Hematopoietic multipotent progenitor cell treated with erythropoietin and hydrocortisone succinate and interleukin-3 and kit ligand, for 4 days (in vitro differentiated cells): Measurements from ENCODE around the gene PSMB8.
"Not testable (repeated sequence)": the region's sequence is repeated elsewhere in the genome, so short reads cannot be mapped to it uniquely, and the experiment has no call there.

Experiments
- DNase-seq: peaks from one replicate; pipeline ENCODE4 v3.0.0-alpha.2; 2015

PSMB8 gene

DNA sequence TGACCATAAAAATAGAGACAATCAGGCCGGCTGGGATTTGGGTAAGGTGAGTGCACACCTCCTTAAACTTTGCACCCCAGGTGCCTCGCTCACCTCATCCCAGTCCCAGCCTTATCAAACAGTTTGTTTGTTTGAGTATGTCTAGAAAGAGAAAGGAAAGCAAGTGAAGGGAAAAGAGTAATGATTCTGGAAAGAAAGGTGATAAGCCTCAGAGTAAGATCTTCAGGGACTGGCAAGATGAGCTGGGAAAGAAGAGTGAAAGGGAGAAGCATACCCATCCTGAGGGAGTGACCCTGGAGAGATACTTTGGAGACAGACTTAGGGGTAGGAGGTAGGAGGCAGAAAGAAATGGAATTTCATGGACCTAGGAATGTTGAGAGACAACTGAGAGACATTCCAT lies 7.0 kb downstream of the PSMB8 start:
- DNase-seq: no peak

DNA sequence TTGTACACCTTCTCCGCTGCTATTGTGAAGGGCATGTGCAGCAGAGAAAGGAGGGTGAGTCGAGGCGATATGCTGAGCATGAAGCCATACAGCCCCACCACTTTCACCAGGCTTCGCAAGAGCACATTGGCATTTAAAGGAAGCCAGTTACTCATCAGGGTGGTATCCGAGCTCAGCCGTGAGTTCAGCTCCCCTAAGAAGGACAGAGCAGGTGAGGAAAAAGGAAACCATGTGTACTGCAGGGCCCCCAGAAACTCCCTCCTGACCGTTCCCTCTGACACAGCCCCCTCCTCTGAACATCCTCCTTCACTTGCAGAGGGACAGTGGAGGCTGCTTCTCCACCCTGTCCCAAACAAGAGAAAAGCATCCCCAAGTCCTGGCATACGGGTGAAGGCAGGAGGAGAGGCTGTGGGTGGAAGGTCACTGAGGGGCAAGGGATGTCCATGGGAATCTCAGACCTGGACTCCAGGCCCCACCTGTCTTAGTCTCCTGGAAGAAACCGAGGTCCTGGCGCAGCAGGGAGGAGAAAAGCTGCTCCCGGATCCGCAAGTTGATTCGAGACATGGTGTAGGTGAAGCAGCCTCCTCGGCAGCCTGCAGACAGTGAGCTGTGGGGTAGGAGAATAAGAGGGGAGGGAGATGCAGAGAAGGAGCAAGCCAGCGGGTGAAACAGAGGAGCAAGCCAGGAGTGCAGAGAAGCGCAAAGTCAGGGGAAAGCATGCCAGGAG lies 8.5 kb downstream of the PSMB8 start:
- DNase-seq: no peak

- DNase-seq: no peak
These were observed 10.2 kb downstream of the PSMB8 start for GRCh38 chr6:32833664-32834063.

DNA sequence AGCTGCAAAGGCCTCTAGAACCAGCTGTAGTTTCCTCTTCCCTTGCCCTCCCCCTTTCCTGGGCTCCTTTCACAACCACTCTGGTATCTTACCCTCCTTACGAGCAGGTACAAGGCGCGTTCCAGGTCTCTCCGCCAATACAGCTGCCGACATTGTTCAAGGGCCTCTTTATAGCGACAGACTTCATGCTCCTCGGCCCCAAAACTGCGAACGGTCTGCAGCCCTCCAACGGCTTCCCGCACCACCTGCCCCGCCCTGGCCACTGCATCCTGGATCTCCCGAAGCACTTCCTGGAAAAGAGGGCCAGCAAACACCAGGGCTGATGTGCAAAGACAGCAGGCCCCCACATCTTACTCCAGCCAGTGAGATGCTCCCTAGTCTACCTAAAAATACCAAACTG lies 11.3 kb downstream of the PSMB8 start:
- DNase-seq: no peak

GRCh38 chr6:32830936-32831335 lies 12.9 kb downstream of the PSMB8 start:
- no peak for DNase-seq

- DNase-seq: no peak
These were observed 13.8 kb downstream of the PSMB8 start for GRCh38 chr6:32830017-32830416.

DNA sequence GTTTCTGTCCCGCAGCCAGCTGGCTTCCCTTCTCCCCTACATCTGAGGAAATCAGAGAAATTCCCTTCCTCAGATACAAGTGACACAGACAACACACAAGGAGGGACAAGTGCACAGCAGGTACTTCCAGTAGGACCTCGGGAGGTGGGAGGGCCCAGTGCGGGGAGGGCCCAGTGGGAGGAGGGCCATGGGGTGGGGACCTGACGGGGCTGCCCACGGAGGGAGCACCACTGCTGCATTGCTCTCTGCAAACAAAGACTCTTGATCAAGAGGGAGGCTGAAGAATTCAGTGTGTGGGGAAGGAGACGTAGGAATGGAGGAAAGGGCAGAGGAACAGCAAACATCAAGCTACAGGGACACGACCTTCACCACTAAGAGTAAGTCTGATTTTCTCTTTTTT lies 14.4 kb downstream of the PSMB8 start:
- no peak for DNase-seq

GRCh38 chr6:32827025-32827424 lies 16.8 kb downstream of the PSMB8 start:
- DNase-seq: no peak

GRCh38 chr6:32825966-32826365 lies 17.9 kb downstream of the PSMB8 start:
- DNase-seq: peak; percentile 38

DNA sequence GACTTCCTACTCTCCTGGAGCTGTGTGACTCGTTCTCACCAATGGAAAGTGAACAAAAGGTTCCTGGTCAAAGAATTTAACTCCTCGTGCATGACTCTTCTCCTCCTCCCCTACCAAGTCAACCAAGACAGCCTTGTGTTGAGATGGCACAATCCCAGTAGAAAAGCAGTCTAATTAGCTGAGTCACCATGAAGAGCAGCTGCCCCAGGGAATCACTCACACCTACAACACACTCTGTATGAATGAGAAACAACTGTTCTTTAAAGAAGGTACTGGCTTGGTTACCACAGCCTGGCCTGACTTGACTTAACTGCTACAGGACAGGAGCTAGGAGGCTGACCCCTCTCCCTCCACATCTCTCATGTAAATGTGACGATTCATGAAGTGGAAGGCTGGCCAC lies 24.1 kb downstream of the PSMB8 start:
- DNase-seq: no peak

GRCh38 chr6:32818867-32819266 lies 25.0 kb downstream of the PSMB8 start:
- DNase-seq: no peak

DNA sequence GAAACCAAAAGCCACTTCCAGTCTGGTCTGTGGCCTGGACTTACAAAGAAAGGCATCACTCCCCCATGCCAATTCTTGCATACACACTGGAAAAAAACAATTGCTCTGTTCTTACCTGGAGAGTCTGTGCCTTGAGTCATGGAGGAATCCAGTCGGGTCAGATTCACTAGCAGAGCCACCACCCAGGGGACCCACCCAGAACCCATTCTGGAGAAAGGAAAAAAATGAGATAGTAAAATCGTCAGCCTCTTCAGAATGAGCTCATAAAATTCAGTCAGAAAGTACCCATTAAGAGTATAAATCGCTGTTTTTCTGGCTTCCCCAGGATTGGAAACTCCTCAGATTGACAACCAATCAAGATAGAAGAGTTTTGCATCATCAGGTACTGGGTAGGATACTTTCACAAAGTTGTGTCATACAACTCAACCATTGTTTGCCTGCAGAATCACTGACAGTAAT lies 27.1 kb downstream of the PSMB8 start, which contains the start of gene HLA-DOB:
Gene HLA-DOB (minus strand): TSS at position 257 of the 459 bp plus-strand sequence. CDS start 51 bp downstream, at position 206.
- peak; percentile 52 for DNase-seq

- DNase-seq: peak; percentile 35
These were observed 27.9 kb downstream of the PSMB8 start for GRCh38 chr6:32815996-32816395.

DNA sequence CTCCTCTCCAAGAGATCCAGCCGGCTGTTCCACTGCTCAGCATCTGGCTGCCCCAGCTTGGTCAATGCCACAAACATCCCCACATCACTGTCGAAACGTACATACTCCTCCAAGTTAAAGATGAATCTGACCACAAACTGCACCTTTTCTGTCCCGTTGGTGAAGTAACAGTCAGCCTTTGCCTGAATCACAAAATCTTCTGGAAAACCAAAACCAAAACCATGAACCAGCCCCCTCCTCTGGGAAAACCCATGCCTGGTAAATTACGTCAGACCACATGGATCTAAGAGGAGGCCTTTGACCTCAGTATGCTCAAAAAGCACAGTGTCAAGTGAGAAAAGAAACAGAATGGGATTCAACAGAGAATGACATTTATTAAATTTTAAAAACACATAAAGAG lies 28.7 kb downstream of the PSMB8 start:
- no peak for DNase-seq

DNA sequence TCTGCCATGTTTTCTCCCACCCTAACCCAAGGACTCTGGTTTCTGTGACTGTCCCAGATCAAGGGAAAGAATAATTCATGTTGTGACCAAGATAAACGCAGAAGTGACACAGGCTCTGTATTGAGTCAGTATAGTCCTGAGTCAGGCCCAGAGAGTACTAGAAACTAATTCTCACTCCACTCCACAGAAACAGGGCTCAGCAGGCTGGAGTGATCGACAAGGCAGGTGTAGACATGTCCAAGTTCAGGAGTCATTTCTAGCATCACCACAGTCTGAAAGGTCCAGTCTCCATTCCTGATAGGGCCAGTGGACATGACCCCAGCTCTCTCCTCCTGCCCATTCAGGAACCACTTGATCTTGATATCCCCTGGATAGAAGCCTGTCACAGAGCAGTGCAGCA lies 29.7 kb downstream of the PSMB8 start:
- no peak for DNase-seq

DNA sequence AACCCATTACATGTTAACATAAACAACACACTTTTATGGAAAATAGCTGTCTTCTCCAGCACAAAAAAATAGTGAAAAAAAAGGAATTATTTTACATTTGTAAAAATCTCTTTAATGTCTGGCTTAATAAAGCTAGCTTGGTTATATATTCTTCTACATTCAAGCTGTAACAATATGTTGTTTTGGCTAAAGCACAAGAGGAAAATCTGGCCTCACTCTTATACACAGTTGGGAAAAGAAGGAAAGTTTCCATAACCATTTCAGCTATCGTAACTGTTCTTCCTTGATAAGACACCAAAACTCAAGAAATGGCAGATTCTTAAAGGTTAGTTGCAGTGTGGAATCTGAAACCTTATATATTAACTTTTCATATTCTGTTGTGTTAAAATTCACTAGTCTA lies 34.7 kb downstream of the PSMB8 start:
- DNase-seq: no peak

DNA sequence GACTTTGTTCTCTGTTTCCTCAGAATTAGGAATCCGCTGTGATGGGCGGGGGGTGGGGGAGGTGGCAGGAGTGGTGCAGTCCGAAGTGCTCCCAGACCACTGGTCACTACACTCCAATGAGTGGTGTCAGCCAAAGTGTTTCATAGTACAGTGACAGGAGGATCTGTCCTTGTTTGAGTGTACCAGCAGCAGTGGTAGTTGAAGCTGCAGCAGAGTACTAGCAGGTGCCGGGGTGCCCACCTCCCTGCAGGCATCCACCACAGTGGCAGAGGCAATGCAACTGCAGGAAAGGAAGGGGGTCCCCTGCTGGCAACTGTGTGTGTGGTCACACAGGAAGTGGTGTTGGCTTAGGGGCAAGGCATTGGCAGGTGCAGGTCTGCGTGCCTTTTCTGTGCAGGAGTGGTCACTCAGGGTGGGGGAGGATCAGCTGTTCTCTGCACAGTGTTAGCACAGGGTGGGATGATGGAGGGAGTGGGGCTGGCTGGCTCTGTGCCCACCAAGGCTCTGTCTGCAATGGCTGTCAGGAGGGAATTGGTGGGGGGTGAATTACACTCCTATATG lies 36.7 kb downstream of the PSMB8 start:
- DNase-seq: peak; percentile 21

GRCh38 chr6:32805404-32805803 lies 38.4 kb downstream of the PSMB8 start:
- not testable (repeated sequence) for DNase-seq

DNA sequence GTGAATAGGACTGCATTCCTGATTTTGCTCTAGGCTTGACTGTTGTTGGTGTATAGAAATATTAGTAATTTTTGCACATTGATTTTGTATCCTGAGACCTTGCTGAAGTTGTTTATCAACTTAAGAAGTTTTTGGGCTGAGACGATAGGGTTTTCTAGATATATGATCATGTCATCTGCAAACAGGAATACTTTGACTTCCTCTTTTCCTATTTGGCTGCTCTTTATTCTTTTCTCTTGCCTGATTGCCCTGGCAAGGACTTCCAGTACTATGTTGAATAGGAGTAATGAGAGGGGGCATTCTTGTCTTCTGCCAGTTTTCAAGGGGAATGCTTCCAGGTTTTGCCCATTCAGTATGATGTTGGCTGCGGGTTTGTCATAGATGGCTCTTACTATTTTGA lies 40.4 kb downstream of the PSMB8 start:
- peak; percentile 18 for DNase-seq

- no peak for DNase-seq
These were observed 44.1 kb downstream of the PSMB8 start for GRCh38 chr6:32799740-32800139.

- peak; percentile 28 for DNase-seq
These were observed 44.7 kb downstream of the PSMB8 start for GRCh38 chr6:32799168-32799567.

- DNase-seq: peak; percentile 86
These were observed 46.7 kb downstream of the PSMB8 start for GRCh38 chr6:32796848-32797776.

GRCh38 chr6:32794510-32794909 lies 49.3 kb downstream of the PSMB8 start:
- peak; percentile 72 for DNase-seq
